Vagina (tissue), 2 donors: ENCODE measurements around the gene MYH8. TPM values are rescaled to one million over a fixed set of nuclear protein-coding genes. Genes with fewer than 3 reads are reported as not detected.

Experiments used
- DNase-seq, 2 donors: peaks; one replicate each; pipeline ENCODE4 v3.0.0-alpha.2; 2017; ENCODE audit errors: extremely low spot score in 2 of 2
- H3K27ac ChIP-seq: fragments of 200-600 bp; sonication (generic); one replicate; pipeline ENCODE4 v1.5.1; 2019
- H3K27me3 ChIP-seq: fragments of 200-600 bp; sonication (generic); one replicate; pipeline ENCODE4 v1.5.1; 2019
- H3K36me3 ChIP-seq, 2 donors: fragments of 200-600 bp; sonication (generic); one replicate each; pipeline ENCODE4 v1.5.1; 2017 to 2019
- H3K4me1 ChIP-seq: fragments of 200-600 bp; sonication (generic); one replicate; pipeline ENCODE4 v1.5.1; 2019
- H3K4me3 ChIP-seq, 2 donors: fragments of 200-600 bp; sonication (generic); 1 replicate in 1 of 2; 2 replicates in 1 of 2; pipeline ENCODE4 v1.5.1; 2016 to 2019
- H3K9me3 ChIP-seq: fragments of 200-600 bp; sonication (generic); one replicate; pipeline ENCODE4 v1.5.1; 2019
- POLR2A ChIP-seq, 2 donors: fragments of 450-650 bp; IDR thresholded peaks; one replicate each; pipeline ENCODE4 v1.6.1; 2017; ENCODE audit warnings: antibody characterized with exemption in 2 of 2, mild to moderate bottlenecking in 2 of 2, moderate library complexity in 2 of 2
- POLR2AphosphoS5 ChIP-seq, 2 donors: sonication (generic); formaldehyde crosslinking; IDR thresholded peaks; one replicate each; pipeline ENCODE4 v1.9.0; 2017; ENCODE audit warnings: antibody characterized with exemption in 2 of 2, mild to moderate bottlenecking in 2 of 2, low read depth in 1 of 2; ENCODE audit not compliant: insufficient read depth in 1 of 2
- intact Hi-C: fragments of 100-400 bp; cut with DNase I; formaldehyde crosslinking; loops from one replicate; pipeline ENCODE4 v1.15.1; 2023
- total RNA-seq: library from RNA; depleted of rRNA; stranded (reverse); fragments of >200 nt; gene quantifications from one replicate; pipeline ENCODE4 v1.2.3, GENCODE V29; 2016
- TF ChIP-seq, protein P1 (sequence below), 3 experiments: fragments of 450-650 bp in 2 of 3; fragments of 200-600 bp in 1 of 3; sonication (generic) in 1 of 3; IDR thresholded peaks; one replicate each; pipeline ENCODE4 v1.5.1; 2017 to 2019; ENCODE audit warnings: antibody characterized with exemption in 3 of 3, mild to moderate bottlenecking in 2 of 3, moderate library complexity in 2 of 3

Gene MYH8
- total RNA-seq, 1 donor from 2014 or later, result not detected

DNA sequence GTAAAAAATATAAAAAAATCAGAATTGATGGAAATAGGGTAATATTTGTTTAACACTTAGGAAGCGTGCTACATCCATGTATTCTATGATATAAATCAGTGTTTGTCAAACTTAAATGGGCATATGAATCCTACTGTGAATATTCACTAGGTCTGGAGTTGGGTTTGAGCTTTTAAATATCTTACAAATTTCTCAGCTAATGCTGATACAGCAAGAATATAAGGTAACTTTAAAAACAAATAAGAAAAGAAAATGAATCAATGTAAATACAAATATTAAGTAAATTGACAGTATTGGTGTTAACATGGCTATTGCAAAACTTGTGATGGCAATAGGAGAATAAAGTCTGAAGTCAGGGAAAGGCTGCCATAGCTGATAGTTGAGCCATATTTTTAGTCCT is 52.5 kb downstream of the MYH8 start:
- Histone ChIP-seq H3K27me3 (no peaks in the 10 kb centered on the region), H3K4me1 (no peaks in the 10 kb centered on the region), H3K9me3 (no peaks in the 10 kb centered on the region), H3K27ac (no peak overlapping the region), H3K4me3 (no peak overlapping the region), H3K36me3 (no peaks in the 10 kb centered on the region)
- intact Hi-C loops, result no loop called here
- DNase-seq, result no peak
- no peak for TF ChIP-seq POLR2A (IDR thresholded peaks at IDR 0.05)
- TF ChIP-seq, protein P1, sequence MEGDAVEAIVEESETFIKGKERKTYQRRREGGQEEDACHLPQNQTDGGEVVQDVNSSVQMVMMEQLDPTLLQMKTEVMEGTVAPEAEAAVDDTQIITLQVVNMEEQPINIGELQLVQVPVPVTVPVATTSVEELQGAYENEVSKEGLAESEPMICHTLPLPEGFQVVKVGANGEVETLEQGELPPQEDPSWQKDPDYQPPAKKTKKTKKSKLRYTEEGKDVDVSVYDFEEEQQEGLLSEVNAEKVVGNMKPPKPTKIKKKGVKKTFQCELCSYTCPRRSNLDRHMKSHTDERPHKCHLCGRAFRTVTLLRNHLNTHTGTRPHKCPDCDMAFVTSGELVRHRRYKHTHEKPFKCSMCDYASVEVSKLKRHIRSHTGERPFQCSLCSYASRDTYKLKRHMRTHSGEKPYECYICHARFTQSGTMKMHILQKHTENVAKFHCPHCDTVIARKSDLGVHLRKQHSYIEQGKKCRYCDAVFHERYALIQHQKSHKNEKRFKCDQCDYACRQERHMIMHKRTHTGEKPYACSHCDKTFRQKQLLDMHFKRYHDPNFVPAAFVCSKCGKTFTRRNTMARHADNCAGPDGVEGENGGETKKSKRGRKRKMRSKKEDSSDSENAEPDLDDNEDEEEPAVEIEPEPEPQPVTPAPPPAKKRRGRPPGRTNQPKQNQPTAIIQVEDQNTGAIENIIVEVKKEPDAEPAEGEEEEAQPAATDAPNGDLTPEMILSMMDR (IDR thresholded peaks at IDR 0.05), result no peak

DNA sequence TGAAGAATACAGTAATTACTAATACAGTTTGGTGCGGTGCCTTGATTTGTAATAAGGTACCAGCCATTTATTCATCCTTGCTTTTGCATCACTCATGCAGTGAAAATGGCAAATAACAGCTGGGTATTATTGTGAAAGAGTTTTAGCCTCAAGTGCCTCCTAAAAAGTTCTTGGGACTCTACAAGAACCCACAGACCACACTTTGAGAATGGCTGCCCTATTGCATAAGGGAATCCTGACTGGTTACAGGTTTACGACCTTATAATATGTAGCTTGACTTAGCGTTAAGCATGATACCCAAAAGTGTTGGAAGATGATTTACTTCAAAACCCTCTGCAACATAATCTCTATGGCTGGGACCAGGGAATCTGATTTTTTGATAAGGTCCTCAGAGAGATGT is 53.2 kb downstream of the MYH8 start:
- no peaks in the 10 kb centered on the region for H3K27me3 ChIP-seq

DNA sequence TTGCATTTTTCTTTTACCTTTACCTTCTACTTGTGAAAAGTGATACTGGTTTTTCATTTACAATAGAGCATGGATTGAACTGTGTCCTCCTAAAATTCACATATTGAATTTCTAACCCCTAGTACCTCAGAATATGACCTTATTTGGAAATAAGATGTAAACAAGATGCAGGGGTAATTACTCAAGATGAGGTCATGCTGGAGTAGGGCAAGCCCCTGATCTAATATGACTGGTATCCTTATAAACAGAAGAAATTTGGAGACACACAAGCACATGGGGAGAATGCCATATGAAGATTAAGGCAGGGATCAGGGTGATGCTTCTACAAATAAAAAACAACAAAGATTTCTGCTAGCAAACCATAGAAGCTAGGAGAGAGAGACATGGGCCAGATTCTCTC is 61.2 kb downstream of the MYH8 start:
- no peak overlapping the region for H3K4me3 ChIP-seq
- no peak for DNase-seq
- no peaks in the 10 kb centered on the region for H3K4me1 ChIP-seq
- TF ChIP-seq POLR2AphosphoS5 (IDR thresholded peaks at IDR 0.05; ENCODE audit: insufficient read depth in 1 of 2, low read depth in 1 of 2), result no peak
- TF ChIP-seq POLR2A (IDR thresholded peaks at IDR 0.05), result no peak
- TF ChIP-seq, protein P1 (IDR thresholded peaks at IDR 0.05), result no peak
- no peak overlapping the region for H3K27ac ChIP-seq
- no peaks in the 10 kb centered on the region for H3K9me3 ChIP-seq
- H3K36me3 ChIP-seq, result no peaks in the 10 kb centered on the region
- no peaks in the 10 kb centered on the region for H3K27me3 ChIP-seq
- intact Hi-C loops, result no loop called here

More for the DNA sequence above, 53.2 kb downstream of the MYH8 start:
- Histone ChIP-seq H3K4me1 (no peaks in the 10 kb centered on the region), H3K27ac (no peak overlapping the region), H3K36me3 (no peaks in the 10 kb centered on the region), H3K9me3 (no peaks in the 10 kb centered on the region), H3K4me3 (no peak overlapping the region)
- DNase-seq, result no peak
- intact Hi-C loops, result no loop called here
- TF ChIP-seq, protein P1 (IDR thresholded peaks at IDR 0.05), result no peak
- no peak for TF ChIP-seq POLR2AphosphoS5 (IDR thresholded peaks at IDR 0.05; ENCODE audit: insufficient read depth in 1 of 2, low read depth in 1 of 2)
- TF ChIP-seq POLR2A (IDR thresholded peaks at IDR 0.05), result no peak

DNA sequence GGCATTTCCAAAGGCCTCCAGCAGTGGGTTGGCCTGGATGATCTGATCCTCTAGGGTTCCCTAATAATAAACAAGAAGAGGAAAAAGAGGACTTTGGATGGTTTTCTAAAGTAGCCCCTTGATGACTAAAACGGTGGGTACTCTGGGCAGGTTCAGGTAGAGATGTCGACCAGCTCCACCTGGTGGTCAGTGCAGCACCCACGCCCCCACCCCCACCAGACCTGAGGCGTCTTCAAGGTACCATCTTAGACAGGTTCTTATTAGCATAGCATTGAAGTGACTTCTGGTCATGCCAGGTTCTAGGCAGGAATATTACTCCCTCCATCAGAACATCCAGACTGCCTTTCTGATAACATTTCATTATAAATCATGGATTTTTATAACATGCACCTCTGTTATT is 64.0 kb downstream of the MYH8 start:
- TF ChIP-seq POLR2A (IDR thresholded peaks at IDR 0.05) (no peak), POLR2AphosphoS5 (IDR thresholded peaks at IDR 0.05; ENCODE audit: insufficient read depth in 1 of 2, low read depth in 1 of 2) (no peak)
- TF ChIP-seq, protein P1 (IDR thresholded peaks at IDR 0.05), result no peak
- no peaks in the 10 kb centered on the region for H3K36me3 ChIP-seq
- no peaks in the 10 kb centered on the region for H3K27me3 ChIP-seq
- H3K4me3 ChIP-seq, result no peak overlapping the region
- no peaks in the 10 kb centered on the region for H3K4me1 ChIP-seq
- no peak overlapping the region for H3K27ac ChIP-seq
- intact Hi-C loops, result no loop called here
- DNase-seq, result no peak
- no peaks in the 10 kb centered on the region for H3K9me3 ChIP-seq

DNA sequence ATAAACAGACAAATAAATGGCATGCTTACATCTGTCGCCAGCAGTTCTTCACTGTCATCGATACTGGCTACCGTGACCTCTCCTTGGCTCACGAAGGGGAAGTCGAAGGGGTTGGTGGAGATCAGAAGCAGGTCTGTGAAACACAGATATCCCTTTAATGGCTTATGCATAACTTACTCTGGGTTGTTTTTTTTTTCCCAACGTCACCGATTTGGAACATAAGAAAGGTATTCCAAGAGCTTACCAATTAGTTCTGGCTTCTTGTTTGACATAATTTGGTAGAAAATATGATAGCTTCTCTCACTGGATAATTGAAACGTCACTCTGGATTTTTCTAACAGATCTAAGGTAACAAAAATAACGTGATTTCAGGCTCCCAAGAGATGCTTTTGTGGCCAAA is 67.1 kb downstream of the MYH8 start:
- Histone ChIP-seq H3K27me3 (no peaks in the 10 kb centered on the region), H3K4me3 (no peak overlapping the region), H3K9me3 (no peaks in the 10 kb centered on the region), H3K27ac (no peak overlapping the region), H3K4me1 (no peaks in the 10 kb centered on the region), H3K36me3 (no peaks in the 10 kb centered on the region)
- TF ChIP-seq, protein P1 (IDR thresholded peaks at IDR 0.05), result no peak
- TF ChIP-seq POLR2AphosphoS5 (IDR thresholded peaks at IDR 0.05; ENCODE audit: insufficient read depth in 1 of 2, low read depth in 1 of 2) (no peak), POLR2A (IDR thresholded peaks at IDR 0.05) (no peak)
- intact Hi-C loops, result no loop called here
- DNase-seq, result no peak
